Erythroblast (primary cell): ENCODE data around the gene ALPK3.

Experiments used
- DNase-seq, 2 experiments: peaks; one replicate each; lab custom pipeline; 2025; lab: John Stamatoyannopoulos, UW
- GATA1 ChIP-seq: IDR thresholded peaks from 2 replicates; pipeline ENCODE4 v1.6.1; 2011; ENCODE audit warnings: low read depth, mild to moderate bottlenecking, control low read depth, low read length, moderate library complexity
- POLR2A ChIP-seq: IDR thresholded peaks from 2 replicates; pipeline ENCODE4 v1.6.1; 2011; ENCODE audit warnings: mild to moderate bottlenecking, low read length

Gene ALPK3

GRCh38 chr15:84887938-84888337 lies 70.8 kb downstream of the ALPK3 start:
- no peak for DNase-seq
- TF ChIP-seq GATA1 (no peak), POLR2A (no peak)

GRCh38 chr15:84888639-84889038 lies 71.5 kb downstream of the ALPK3 start:
- no peak for DNase-seq
- no peak for TF ChIP-seq POLR2A
- no peak for TF ChIP-seq GATA1

- DNase-seq, result no peak
- TF ChIP-seq GATA1 (no peak), POLR2A (no peak)
These were observed 72.3 kb downstream of the ALPK3 start for GRCh38 chr15:84889313-84889990.

- DNase-seq, result no peak
- TF ChIP-seq GATA1 (no peak), POLR2A (no peak)
These were observed 73.0 kb downstream of the ALPK3 start for GRCh38 chr15:84889991-84890669.

- TF ChIP-seq POLR2A, result no peak
- TF ChIP-seq GATA1, result no peak
These were observed 73.6 kb downstream of the ALPK3 start for GRCh38 chr15:84890670-84891162.

GRCh38 chr15:84891339-84891738 lies 74.2 kb downstream of the ALPK3 start:
- DNase-seq, result no peak
- no peak for TF ChIP-seq GATA1
- no peak for TF ChIP-seq POLR2A

More at GRCh38 chr15:84890670-84891162, 73.6 kb downstream of the ALPK3 start:
- no peak for DNase-seq

- TF ChIP-seq GATA1 (no peak), POLR2A (no peak)
- no peak for DNase-seq
These were observed 75.7 kb downstream of the ALPK3 start for GRCh38 chr15:84892786-84893307.

- no peak for TF ChIP-seq GATA1
- TF ChIP-seq POLR2A, result no peak
These were observed 76.5 kb downstream of the ALPK3 start for GRCh38 chr15:84893607-84894006.

GRCh38 chr15:84894736-84895425 lies 77.7 kb downstream of the ALPK3 start:
- DNase-seq, result no peak
- TF ChIP-seq GATA1 (no peak), POLR2A (no peak)

More at GRCh38 chr15:84893607-84894006, 76.5 kb downstream of the ALPK3 start:
- no peak for DNase-seq

GRCh38 chr15:84898761-84899160 lies 81.6 kb downstream of the ALPK3 start:
- no peak for DNase-seq
- no peak for TF ChIP-seq POLR2A
- TF ChIP-seq GATA1, result no peak

- no peak for DNase-seq
- TF ChIP-seq GATA1, result no peak
- TF ChIP-seq POLR2A, result no peak
These were observed 82.6 kb downstream of the ALPK3 start for GRCh38 chr15:84899750-84900149.

- no peak for TF ChIP-seq POLR2A
- no peak for TF ChIP-seq GATA1
- no peak for DNase-seq
These were observed 84.4 kb downstream of the ALPK3 start for GRCh38 chr15:84901540-84901939.

- TF ChIP-seq GATA1 (no peak), POLR2A (no peak)
- DNase-seq, result no peak
These were observed 86.6 kb downstream of the ALPK3 start for GRCh38 chr15:84903751-84904150.
